GM12878 (cell line): ENCODE data around the gene TIMM17A. TPM values are rescaled to one million over a fixed set of nuclear protein-coding genes. Genes with fewer than 3 reads are reported as not detected.

ENCODE experiments used
- ATAC-seq: fragments of 200-7000 bp; cut with Tn5 transposase; 3 replicates; pipeline ENCODE4 v1.9.1; 2020; ENCODE audit warnings: mild to moderate bottlenecking, moderate library complexity
- BruUV-seq: library from RNA; stranded (reverse); fragments of 400-500 nt; replicated peaks from 2 replicates; lab custom pipeline; 2021; lab: Mats Ljungman, UMichigan
- CTCF ChIA-PET: fragments of 300-600 bp; sonication (Branson Sonifier 250); formaldehyde crosslinking; extraction: SDS; loops from one replicate; lab custom pipeline; 2021; ENCODE audit warnings: inconsistent platforms; lab: Yijun Ruan, JAX
- POLR2A ChIA-PET: fragments of 350-600 bp; formaldehyde crosslinking; extraction: SDS; loops from one replicate; lab custom pipeline; 2021; ENCODE audit warnings: inconsistent platforms; lab: Charles Lee
- RAD21 ChIA-PET: fragments of 300-600 bp; sonication (Branson Sonifier 250); formaldehyde crosslinking; loops from one replicate; lab custom pipeline; 2023; ENCODE audit warnings: antibody characterized with exemption; ENCODE audit not compliant: unreplicated experiment; lab: Charles Lee
- SMC1A ChIA-PET: fragments of 300-600 bp; sonication (Branson Sonifier 250); formaldehyde crosslinking; loops from one replicate; lab custom pipeline; 2023; ENCODE audit not compliant: unreplicated experiment, uncharacterized antibody; lab: Charles Lee
- DNase-seq: peaks from one replicate; pipeline ENCODE4 v3.0.0-alpha.2; 2011; ENCODE audit warnings: low read depth, low spot score
- FAIRE-seq: peaks from 3 replicates; lab custom pipeline; 2011; peaks lifted over from hg19 to GRCh38; lab: Jason Lieb, UNC
- H2AFZ ChIP-seq: 2 replicates; pipeline ENCODE4 v1.6.0; 2011; ENCODE audit warnings: low read depth, low read length, control low read depth; ENCODE audit not compliant: control insufficient read depth
- H3K27ac ChIP-seq: 2 replicates; pipeline ENCODE4 v1.5.1; 2011; ENCODE audit warnings: control low read depth; ENCODE audit not compliant: control insufficient read depth, insufficient read depth
- H3K27me3 ChIP-seq, 2 experiments: replicated peaks in 1 of 2; 2 replicates each; pipeline versions ENCODE4 v1.6.0 to v1.6.1; 2011; ENCODE audit warnings: low read length in 1 of 2; ENCODE audit not compliant: control insufficient read depth in 2 of 2, insufficient read depth in 2 of 2
- H3K36me3 ChIP-seq, 2 experiments: 2 replicates each; pipeline ENCODE4 v1.5.1; 2011; ENCODE audit warnings: low read length in 1 of 2; ENCODE audit not compliant: control insufficient read depth in 2 of 2, insufficient read depth in 2 of 2
- H3K4me1 ChIP-seq: 2 replicates; pipeline ENCODE4 v1.6.1; 2011; ENCODE audit warnings: mild to moderate bottlenecking, low read length, moderate library complexity, mixed read lengths; ENCODE audit not compliant: control insufficient read depth, insufficient read depth
- H3K4me2 ChIP-seq: 2 replicates; pipeline ENCODE4 v1.6.0; 2011; ENCODE audit warnings: control low read depth; ENCODE audit not compliant: control insufficient read depth, insufficient read depth
- H3K4me3 ChIP-seq: fragments of 200-600 bp; sonication (generic); 2 replicates; pipeline ENCODE4 v1.5.1; 2016
- H3K79me2 ChIP-seq: 2 replicates; pipeline ENCODE4 v1.6.0; 2011; ENCODE audit warnings: low read length; ENCODE audit not compliant: control insufficient read depth, insufficient read depth
- H3K9ac ChIP-seq: 2 replicates; pipeline ENCODE4 v1.8.0; 2011; ENCODE audit warnings: low read length, control low read depth, mixed read lengths; ENCODE audit not compliant: control insufficient read depth, insufficient read depth
- H3K9me3 ChIP-seq: replicated peaks from 3 replicates; pipeline ENCODE4 v1.5.1; 2011; ENCODE audit warnings: mild to moderate bottlenecking, low read length; ENCODE audit not compliant: control insufficient read depth, insufficient read depth
- H4K20me1 ChIP-seq: 2 replicates; pipeline ENCODE4 v1.6.0; 2011; ENCODE audit not compliant: control insufficient read depth, insufficient read depth
- BMI1 ChIP-seq: fragments of 450-650 bp; IDR thresholded peaks from 2 replicates; pipeline ENCODE4 v1.6.1; 2016; ENCODE audit warnings: mild to moderate bottlenecking, moderate library complexity, borderline replicate concordance
- CHD2 ChIP-seq: IDR thresholded peaks from 2 replicates; pipeline ENCODE4 v1.6.1; 2011; ENCODE audit warnings: low read depth, low read length, improper control_type of control experiment, borderline replicate concordance
- CREB1 ChIP-seq: IDR thresholded peaks from 2 replicates; pipeline ENCODE4 v1.6.1; 2012; ENCODE audit warnings: low read depth, mild to moderate bottlenecking, inconsistent platforms
- EP300 ChIP-seq, 2 experiments: fragments of 150-350 bp in 1 of 2; IDR thresholded peaks; 2 replicates each; pipeline ENCODE4 v1.6.1; 2011 to 2012; ENCODE audit warnings: low read depth in 2 of 2, low read length in 2 of 2, borderline replicate concordance in 1 of 2, improper control_type of control experiment in 1 of 2, inconsistent platforms in 1 of 2; ENCODE audit not compliant: control insufficient read depth in 1 of 2
- POLR2AphosphoS2 ChIP-seq: IDR thresholded peaks from 2 replicates; pipeline ENCODE4 v1.6.1; 2011; ENCODE audit warnings: low read depth, mild to moderate bottlenecking, low read length, improper control_type of control experiment, moderate library complexity
- RELA ChIP-seq: fragments of 450-650 bp; IDR thresholded peaks from 2 replicates; pipeline ENCODE4 v1.8.0; 2014; ENCODE audit warnings: borderline replicate concordance; ENCODE audit not compliant: partially characterized antibody
- WGBS: methylation state at CpG from one replicate; pipeline ENCODE4 v1.1.6; 2016; ENCODE audit warnings: low lambda C conversion rate; ENCODE audit not compliant: insufficient replicate concordance, insufficient coverage; ENCODE audit errors: missing lambda C conversion rate; 5-methylcytosine and 5-hydroxymethylcytosine counted together
- in situ Hi-C: fragments of 300-500 bp; cut with MboI; formaldehyde crosslinking; loops from 9 replicates; pipeline ENCODE4 v1.14.3; 2018; ENCODE audit warnings: mixed read lengths
- intact Hi-C: fragments of 100-400 bp; cut with micrococcal nuclease; formaldehyde crosslinking; loops from one replicate; pipeline ENCODE4 v1.14.2; 2022; ENCODE audit not compliant: unreplicated experiment
- polyA plus RNA-seq, 11 experiments: library from polyadenylated mRNA; depleted of rRNA in 4 of 11; unstranded in 6 of 11; stranded (reverse) in 5 of 11; fragments of >200 nt; fragmentation: Nextera tagmentation in 4 of 11; fragmentation: Illumina TruSeq in 1 of 11; extraction: Ambion mirVana in 4 of 11; extraction: Trizol in 1 of 11; gene quantifications; 1 replicate in 1 of 11; 2 replicates in 10 of 11; pipeline versions ENCODE4 v1.2.1 to v1.2.3, GENCODE V29; 2011 to 2016; ENCODE audit warnings: inconsistent platforms in 2 of 11, missing spikeins in 2 of 11, low read depth in 1 of 11
- total RNA-seq, 4 experiments: library from RNA; depleted of rRNA in 3 of 4; stranded (reverse); fragments of >200 nt in 3 of 4; fragmentation: Illumina TruSeq in 1 of 4; extraction: Trizol in 1 of 4; gene quantifications; 2 replicates each; pipeline versions ENCODE4 v1.2.1 to v1.2.3, GENCODE V29; 2013 to 2021
- TF ChIP-seq, protein P1 (sequence below): IDR thresholded peaks from 2 replicates; pipeline ENCODE4 v1.6.1; 2011; ENCODE audit warnings: low read depth, low read length, improper control_type of control experiment, borderline replicate concordance
- TF ChIP-seq, protein P2 (sequence below): IDR thresholded peaks from 2 replicates; pipeline ENCODE4 v1.6.1; 2011; ENCODE audit warnings: borderline replicate concordance, low read depth, mild to moderate bottlenecking, moderate library complexity, mixed read lengths, low read length; ENCODE audit not compliant: insufficient read depth; ENCODE audit errors: extremely low read length
- TF ChIP-seq, protein P3 (sequence below): fragments of 450-650 bp; formaldehyde crosslinking; IDR thresholded peaks from 2 replicates; pipeline ENCODE4 v1.5.0; 2022; ENCODE audit warnings: mild to moderate bottlenecking, missing genetic modification characterization

TIMM17A gene
- total and polyA plus RNA-seq, 10 of the 15 experiments (the other 5 are each of a cell fraction or from before 2014, with no cell fraction given): 68.6 to 357 (median 92.4) TPM

DNA sequence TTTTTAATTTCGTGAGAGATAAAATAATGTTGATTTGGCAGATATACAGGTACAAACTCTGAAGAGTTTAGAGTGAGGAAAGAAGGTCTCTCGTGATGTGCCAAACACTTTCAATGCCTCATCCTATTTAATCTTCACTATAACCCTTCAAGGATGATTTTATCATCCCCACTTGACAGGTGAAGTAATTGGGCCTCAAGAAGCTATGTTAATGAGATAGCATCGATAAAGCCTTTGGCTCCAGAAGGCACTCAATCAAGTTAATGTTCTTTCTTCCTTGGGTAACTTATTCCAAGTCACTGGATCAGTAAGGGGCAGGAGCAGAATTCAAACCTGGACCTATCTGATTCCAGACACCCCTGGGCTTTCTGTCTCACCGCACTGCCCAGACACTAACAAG lies 16.2 kb upstream of the TIMM17A start:
- no peak overlapping the region for H3K9ac ChIP-seq

More for the DNA sequence above, 16.2 kb upstream of the TIMM17A start:
- no peak for FAIRE-seq
- ChIA-PET RAD21 (no interaction called here), CTCF (interaction anchor here (1.1 kb wide), 1 partner anchor 43 kb away, joined by 4 read pairs; no protein-coding TSS in a partner anchor), SMC1A (no interaction called here), POLR2A (interaction anchor here (0.6 kb wide), 1 partner anchor 412 kb away, joined by 5 read pairs; no protein-coding TSS in a partner anchor)
- H3K9me3 ChIP-seq: no peaks in the 10 kb centered on the region
- no peaks in the 10 kb centered on the region for H4K20me1 ChIP-seq
- no peak overlapping the region for H3K4me3 ChIP-seq
- H3K4me2 ChIP-seq: no peak overlapping the region
- DNase-seq: no peak
- H3K36me3 ChIP-seq: no peaks in the 10 kb centered on the region
- no peak overlapping the region for H3K27ac ChIP-seq
- TF ChIP-seq BMI1: no peak
- TF ChIP-seq CHD2: no peak
- TF ChIP-seq, protein P1, sequence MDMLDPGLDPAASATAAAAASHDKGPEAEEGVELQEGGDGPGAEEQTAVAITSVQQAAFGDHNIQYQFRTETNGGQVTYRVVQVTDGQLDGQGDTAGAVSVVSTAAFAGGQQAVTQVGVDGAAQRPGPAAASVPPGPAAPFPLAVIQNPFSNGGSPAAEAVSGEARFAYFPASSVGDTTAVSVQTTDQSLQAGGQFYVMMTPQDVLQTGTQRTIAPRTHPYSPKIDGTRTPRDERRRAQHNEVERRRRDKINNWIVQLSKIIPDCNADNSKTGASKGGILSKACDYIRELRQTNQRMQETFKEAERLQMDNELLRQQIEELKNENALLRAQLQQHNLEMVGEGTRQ: no peak
- TF ChIP-seq, protein P2, sequence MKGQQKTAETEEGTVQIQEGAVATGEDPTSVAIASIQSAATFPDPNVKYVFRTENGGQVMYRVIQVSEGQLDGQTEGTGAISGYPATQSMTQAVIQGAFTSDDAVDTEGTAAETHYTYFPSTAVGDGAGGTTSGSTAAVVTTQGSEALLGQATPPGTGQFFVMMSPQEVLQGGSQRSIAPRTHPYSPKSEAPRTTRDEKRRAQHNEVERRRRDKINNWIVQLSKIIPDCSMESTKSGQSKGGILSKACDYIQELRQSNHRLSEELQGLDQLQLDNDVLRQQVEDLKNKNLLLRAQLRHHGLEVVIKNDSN: no peak
- no peak for TF ChIP-seq POLR2AphosphoS2
- no peak for TF ChIP-seq RELA
- no peak for TF ChIP-seq CREB1
- no peak for TF ChIP-seq EP300 (IDR thresholded peaks at IDR 0.05; ENCODE audit: borderline replicate concordance in 1 of 2, control insufficient read depth in 1 of 2, low read depth in 2 of 2, low read length in 2 of 2)
- TF ChIP-seq, protein P3, sequence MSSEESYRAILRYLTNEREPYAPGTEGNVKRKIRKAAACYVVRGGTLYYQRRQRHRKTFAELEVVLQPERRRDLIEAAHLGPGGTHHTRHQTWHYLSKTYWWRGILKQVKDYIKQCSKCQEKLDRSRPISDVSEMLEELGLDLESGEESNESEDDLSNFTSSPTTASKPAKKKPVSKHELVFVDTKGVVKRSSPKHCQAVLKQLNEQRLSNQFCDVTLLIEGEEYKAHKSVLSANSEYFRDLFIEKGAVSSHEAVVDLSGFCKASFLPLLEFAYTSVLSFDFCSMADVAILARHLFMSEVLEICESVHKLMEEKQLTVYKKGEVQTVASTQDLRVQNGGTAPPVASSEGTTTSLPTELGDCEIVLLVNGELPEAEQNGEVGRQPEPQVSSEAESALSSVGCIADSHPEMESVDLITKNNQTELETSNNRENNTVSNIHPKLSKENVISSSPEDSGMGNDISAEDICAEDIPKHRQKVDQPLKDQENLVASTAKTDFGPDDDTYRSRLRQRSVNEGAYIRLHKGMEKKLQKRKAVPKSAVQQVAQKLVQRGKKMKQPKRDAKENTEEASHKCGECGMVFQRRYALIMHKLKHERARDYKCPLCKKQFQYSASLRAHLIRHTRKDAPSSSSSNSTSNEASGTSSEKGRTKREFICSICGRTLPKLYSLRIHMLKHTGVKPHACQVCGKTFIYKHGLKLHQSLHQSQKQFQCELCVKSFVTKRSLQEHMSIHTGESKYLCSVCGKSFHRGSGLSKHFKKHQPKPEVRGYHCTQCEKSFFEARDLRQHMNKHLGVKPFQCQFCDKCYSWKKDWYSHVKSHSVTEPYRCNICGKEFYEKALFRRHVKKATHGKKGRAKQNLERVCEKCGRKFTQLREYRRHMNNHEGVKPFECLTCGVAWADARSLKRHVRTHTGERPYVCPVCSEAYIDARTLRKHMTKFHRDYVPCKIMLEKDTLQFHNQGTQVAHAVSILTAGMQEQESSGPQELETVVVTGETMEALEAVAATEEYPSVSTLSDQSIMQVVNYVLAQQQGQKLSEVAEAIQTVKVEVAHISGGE: no peak
- H3K4me1 ChIP-seq: no peaks in the 10 kb centered on the region
- intact Hi-C loops: no loop called here
- H3K27me3 ChIP-seq: peaks cover 0 to 3% of the 10 kb centered on the region in 2 experiments; a peak in 2 of 4 replicates
- WGBS: 31% methylated on average over 4 of the region's 4 CpGs
- no TSS peak for BruUV-seq
- ATAC-seq: no peak
- in situ Hi-C loops: no loop called here
- no peak overlapping the region for H2AFZ ChIP-seq
- no peaks in the 10 kb centered on the region for H3K79me2 ChIP-seq
